Right lobe of liver (tissue), 6 donors: ENCODE measurements around the gene CCDC33. TPM values are rescaled to one million over a fixed set of nuclear protein-coding genes. Genes with fewer than 3 reads are reported as not detected.

ENCODE experiments used
- ATAC-seq, 4 donors: fragments of 200-7000 bp; cut with Tn5 transposase; one replicate each; pipeline ENCODE4 v1.9.1; 2020; ENCODE audit warnings: mild to moderate bottlenecking in 4 of 4, moderate library complexity in 4 of 4
- DNase-seq, 3 donors: peaks; one replicate each; pipeline ENCODE4 v3.0.0-alpha.2; 2020
- H3K27ac ChIP-seq, 3 donors: fragments of 200-600 bp; one replicate each; pipeline ENCODE4 v1.8.0; 2022
- H3K27me3 ChIP-seq, 2 donors: fragments of 200-600 bp; one replicate each; pipeline ENCODE4 v1.8.0; 2022
- H3K36me3 ChIP-seq, 4 donors: fragments of 200-600 bp; sonication (generic) in 1 of 4; one replicate each; pipeline versions ENCODE4 v1.5.1 to v1.8.0; 2017 to 2022; ENCODE audit warnings: control low read depth in 1 of 4
- H3K4me1 ChIP-seq, 4 donors: fragments of 200-600 bp; sonication (generic) in 1 of 4; one replicate each; pipeline versions ENCODE4 v1.5.1 to v1.8.0; 2017 to 2022; ENCODE audit warnings: control low read depth in 1 of 4
- H3K4me3 ChIP-seq, 3 donors: fragments of 200-600 bp; one replicate each; pipeline ENCODE4 v1.8.0; 2022
- H3K9me3 ChIP-seq, 4 donors: fragments of 200-600 bp; sonication (generic) in 1 of 4; one replicate each; pipeline versions ENCODE4 v1.5.1 to v1.8.0; 2017 to 2022; ENCODE audit warnings: control low read depth in 1 of 4
- POLR2A ChIP-seq: fragments of 450-650 bp; IDR thresholded peaks from one replicate; pipeline ENCODE4 v1.6.1; 2017; ENCODE audit warnings: antibody characterized with exemption, mild to moderate bottlenecking
- WGBS: methylation state at CpG from one replicate; pipeline ENCODE4 v1.1.6; 2018; ENCODE audit warnings: low coverage, low lambda C conversion rate; ENCODE audit not compliant: insufficient coverage; ENCODE audit errors: missing lambda C conversion rate; 5-methylcytosine and 5-hydroxymethylcytosine counted together
- intact Hi-C, 2 donors: fragments of 100-400 bp; cut with DNase I; formaldehyde crosslinking; loops; one replicate each; pipeline versions ENCODE4 v1.11.2 to v1.14.1; 2022
- total RNA-seq, 6 experiments: library from RNA; depleted of rRNA in 2 of 6; stranded (reverse); fragments of >200 nt in 2 of 6; fragmentation: NEBNext Ultra II Directional in 3 of 6; extraction: Animal tissue kit (Norgen Biotek cat#: 25700) in 3 of 6; gene quantifications; one replicate each; pipeline versions ENCODE4 v1.1.0 to v1.2.4, GENCODE V29; 2016 to 2023
- TF ChIP-seq, protein P1 (sequence below), 4 donors: fragments of 200-600 bp in 3 of 4; fragments of 450-650 bp in 1 of 4; IDR thresholded peaks; one replicate each; pipeline versions ENCODE4 v1.5.1 to v1.8.0; 2016 to 2022; ENCODE audit warnings: antibody characterized with exemption in 4 of 4, mild to moderate bottlenecking in 2 of 4
- donor health status: DM: no; HTN: yes; CAD: no.
- donor health status: DM: no; HTN: no; CAD: no.
- donor health status: DM: no; HTN: no; CAD: no.
- donor health status: DM: no; HTN: yes; CAD: no.
- donor health status: DM: no; HTN: yes; CAD: no.

Gene CCDC33
- total RNA-seq, 6 experiments from 2014 or later: not detected

DNA sequence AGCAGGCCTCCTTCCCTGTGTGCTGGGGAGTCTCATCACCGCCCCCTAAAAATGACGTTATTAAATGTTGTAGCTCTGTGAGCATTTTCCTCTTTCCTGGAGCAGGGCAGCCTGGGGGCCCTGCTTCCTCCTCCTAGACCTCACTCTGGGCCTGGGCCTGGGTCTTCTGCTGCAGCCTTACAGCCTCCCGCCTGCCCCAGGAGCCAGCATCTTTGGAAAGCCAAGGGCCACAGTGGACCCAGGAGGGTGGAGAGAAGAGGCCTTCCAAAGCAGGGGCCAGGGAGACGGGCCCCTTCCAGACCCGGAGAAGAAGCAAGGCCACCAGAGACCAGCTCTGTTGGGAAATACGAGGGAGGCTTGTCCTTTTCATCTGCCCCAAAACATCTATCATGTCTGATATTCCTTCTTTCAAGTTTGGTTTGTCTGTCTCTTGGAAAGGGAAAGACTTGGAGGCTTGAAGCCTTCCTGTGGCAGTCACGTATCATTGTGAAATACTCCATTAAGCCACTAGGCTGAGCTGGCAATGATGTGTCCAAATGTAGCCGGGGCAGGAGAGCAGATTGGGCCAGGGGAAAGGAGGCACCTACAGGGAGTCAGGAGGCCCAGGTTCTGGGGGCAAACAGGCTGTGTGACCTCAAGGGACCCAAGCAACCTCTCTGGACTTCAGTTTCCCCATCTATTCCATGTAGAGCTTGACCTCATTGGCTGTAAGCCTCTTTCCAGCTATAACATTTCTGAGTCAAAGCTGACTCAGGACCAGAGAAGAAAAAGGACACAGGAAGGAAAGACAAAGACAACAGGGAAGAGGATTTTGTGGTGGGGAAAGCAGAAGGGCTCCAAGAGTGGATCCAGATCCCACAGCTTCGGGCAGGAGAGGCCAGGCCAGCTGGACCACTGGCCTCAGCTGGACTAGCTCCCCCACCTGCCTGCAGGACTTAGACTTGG, 100.2 kb downstream of the CCDC33 start:
- no peak overlapping the region for H3K27ac ChIP-seq
- H3K36me3 ChIP-seq: no peaks in the 10 kb centered on the region
- H3K27me3 ChIP-seq: no peaks in the 10 kb centered on the region
- no peaks in the 10 kb centered on the region for H3K9me3 ChIP-seq
- TF ChIP-seq, protein P1, sequence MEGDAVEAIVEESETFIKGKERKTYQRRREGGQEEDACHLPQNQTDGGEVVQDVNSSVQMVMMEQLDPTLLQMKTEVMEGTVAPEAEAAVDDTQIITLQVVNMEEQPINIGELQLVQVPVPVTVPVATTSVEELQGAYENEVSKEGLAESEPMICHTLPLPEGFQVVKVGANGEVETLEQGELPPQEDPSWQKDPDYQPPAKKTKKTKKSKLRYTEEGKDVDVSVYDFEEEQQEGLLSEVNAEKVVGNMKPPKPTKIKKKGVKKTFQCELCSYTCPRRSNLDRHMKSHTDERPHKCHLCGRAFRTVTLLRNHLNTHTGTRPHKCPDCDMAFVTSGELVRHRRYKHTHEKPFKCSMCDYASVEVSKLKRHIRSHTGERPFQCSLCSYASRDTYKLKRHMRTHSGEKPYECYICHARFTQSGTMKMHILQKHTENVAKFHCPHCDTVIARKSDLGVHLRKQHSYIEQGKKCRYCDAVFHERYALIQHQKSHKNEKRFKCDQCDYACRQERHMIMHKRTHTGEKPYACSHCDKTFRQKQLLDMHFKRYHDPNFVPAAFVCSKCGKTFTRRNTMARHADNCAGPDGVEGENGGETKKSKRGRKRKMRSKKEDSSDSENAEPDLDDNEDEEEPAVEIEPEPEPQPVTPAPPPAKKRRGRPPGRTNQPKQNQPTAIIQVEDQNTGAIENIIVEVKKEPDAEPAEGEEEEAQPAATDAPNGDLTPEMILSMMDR (IDR thresholded peaks at IDR 0.05): no peak
- no peak for TF ChIP-seq POLR2A
- H3K4me3 ChIP-seq: no peak overlapping the region
- DNase-seq (no peak), ATAC-seq (no peak)
- WGBS: 63% methylated on average over 3 of the region's 9 CpGs
- intact Hi-C loops: no loop called here
- H3K4me1 ChIP-seq: no peaks in the 10 kb centered on the region

DNA sequence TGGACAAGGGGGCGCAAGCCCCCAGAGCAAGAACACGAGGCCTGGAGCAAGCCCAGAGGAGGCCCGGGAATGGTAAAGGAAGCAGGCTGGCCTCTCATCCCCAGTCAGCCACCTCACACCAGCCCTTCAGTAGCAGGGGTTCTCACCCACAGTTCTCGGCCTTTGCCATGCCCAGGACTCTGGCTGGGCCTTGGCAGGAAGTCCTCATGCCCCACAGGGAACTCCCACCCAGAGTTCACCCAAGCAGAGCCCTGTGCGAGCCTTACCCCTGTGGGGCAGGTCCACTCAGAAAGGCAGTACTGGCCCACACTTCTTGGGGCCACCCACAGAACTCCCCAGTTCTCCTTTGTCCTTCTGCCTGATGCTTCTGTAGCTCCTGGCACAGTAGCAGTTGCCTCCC, 101.0 kb downstream of the CCDC33 start:
- intact Hi-C loops: no loop called here
- ATAC-seq: no peak
- Histone ChIP-seq H3K4me3 (no peak overlapping the region), H3K36me3 (no peaks in the 10 kb centered on the region), H3K27ac (no peak overlapping the region), H3K27me3 (no peaks in the 10 kb centered on the region), H3K9me3 (no peaks in the 10 kb centered on the region), H3K4me1 (no peaks in the 10 kb centered on the region)
- TF ChIP-seq POLR2A: no peak
- TF ChIP-seq, protein P1 (IDR thresholded peaks at IDR 0.05): no peak
- no peak for DNase-seq
- 100% methylated on average over 1 of the region's 5 CpGs for WGBS

DNA sequence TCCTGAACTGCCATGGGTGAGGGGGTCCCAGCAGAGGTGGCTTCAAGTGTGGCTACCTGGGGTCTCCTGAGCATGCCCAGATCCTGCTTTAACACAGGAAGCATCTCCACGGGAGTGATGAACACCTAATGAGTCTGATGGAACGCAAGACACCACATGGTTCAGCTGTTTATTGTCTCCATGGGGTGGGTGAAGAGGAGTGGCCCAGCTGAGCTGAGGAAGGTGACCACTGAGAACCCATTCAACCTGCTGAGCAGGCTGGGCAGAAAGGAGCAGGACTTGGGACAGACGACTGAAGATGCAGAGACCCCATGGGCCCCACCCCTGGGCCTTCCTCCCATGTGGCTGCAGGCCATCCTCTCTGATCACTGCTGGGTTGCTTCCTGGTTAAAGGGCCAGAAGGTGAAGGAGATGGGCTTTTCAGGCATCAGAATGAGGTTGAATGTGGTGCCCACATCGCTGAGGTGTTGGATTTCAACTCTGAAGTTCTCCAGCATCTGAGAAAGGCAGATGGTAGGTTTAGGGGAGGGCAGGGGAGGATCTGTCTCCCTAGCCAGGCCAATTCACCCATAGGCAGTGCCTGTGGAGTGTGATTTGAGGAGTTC, 101.6 kb downstream of the CCDC33 start:
- no peaks in the 10 kb centered on the region for H3K27me3 ChIP-seq
- H3K4me1 ChIP-seq: no peaks in the 10 kb centered on the region
- H3K9me3 ChIP-seq: no peaks in the 10 kb centered on the region
- intact Hi-C loops: no loop called here
- 67% methylated on average over 3 of the region's 4 CpGs for WGBS
- no peak overlapping the region for H3K27ac ChIP-seq
- no peak overlapping the region for H3K4me3 ChIP-seq
- TF ChIP-seq POLR2A: no peak
- TF ChIP-seq, protein P1 (IDR thresholded peaks at IDR 0.05): no peak
- ATAC-seq (no peak), DNase-seq (no peak)
- no peaks in the 10 kb centered on the region for H3K36me3 ChIP-seq

GRCh38 chr15:74338676-74339075, 102.5 kb downstream of the CCDC33 start:
- no peak overlapping the region for H3K4me3 ChIP-seq
- DNase-seq (no peak), ATAC-seq (no peak)
- no peaks in the 10 kb centered on the region for H3K27me3 ChIP-seq
- no peak overlapping the region for H3K27ac ChIP-seq
- no peaks in the 10 kb centered on the region for H3K36me3 ChIP-seq
- H3K4me1 ChIP-seq: no peaks in the 10 kb centered on the region
- no peaks in the 10 kb centered on the region for H3K9me3 ChIP-seq
- no peak for TF ChIP-seq POLR2A
- TF ChIP-seq, protein P1 (IDR thresholded peaks at IDR 0.05): no peak
- intact Hi-C loops: no loop called here
- 80% methylated on average over 1 of the region's 5 CpGs for WGBS
